Skeletal muscle satellite cell (primary cell): Measurements from ENCODE around the gene TSPAN9.

Experiments used
- H3K27me3 ChIP-seq: 2 replicates; pipeline ENCODE4 v1.7.0; 2013; ENCODE audit warnings: low read length; ENCODE audit not compliant: control insufficient read depth, insufficient read depth
- H3K36me3 ChIP-seq: 2 replicates; pipeline ENCODE4 v1.7.0; 2013; ENCODE audit warnings: mild to moderate bottlenecking, control low read depth, low read length; ENCODE audit not compliant: insufficient read depth
- H3K4me1 ChIP-seq: 2 replicates; pipeline ENCODE4 v1.7.0; 2013; ENCODE audit warnings: low read length; ENCODE audit not compliant: control insufficient read depth, insufficient read depth
- H3K4me2 ChIP-seq: 2 replicates; pipeline ENCODE4 v1.7.0; 2013; ENCODE audit warnings: mild to moderate bottlenecking, low read length
- H3K4me3 ChIP-seq: 2 replicates; pipeline ENCODE4 v1.7.0; 2013; ENCODE audit warnings: low read length
- H3K9ac ChIP-seq: 2 replicates; pipeline ENCODE4 v1.7.0; 2013; ENCODE audit warnings: mild to moderate bottlenecking, low read depth, low read length, moderate library complexity
- H3K9me3 ChIP-seq: replicated peaks from 2 replicates; pipeline ENCODE4 v1.7.0; 2013; ENCODE audit warnings: mild to moderate bottlenecking, control low read depth, low read length

TSPAN9 gene

GRCh38 chr12:3223601-3224529 is 146.7 kb downstream of the TSPAN9 start:
- Histone ChIP-seq H3K27me3 (no peaks in the 10 kb centered on the region), H3K4me1 (peaks cover 23% of the 10 kb centered on the region), H3K4me2 (no peak overlapping the region), H3K9ac (no peak overlapping the region), H3K4me3 (no peak overlapping the region), H3K9me3 (no peaks in the 10 kb centered on the region), H3K36me3 (no peaks in the 10 kb centered on the region)

GRCh38 chr12:3224530-3224903 is 147.3 kb downstream of the TSPAN9 start:
- Histone ChIP-seq H3K9me3 (no peaks in the 10 kb centered on the region), H3K4me2 (no peak overlapping the region), H3K4me3 (no peak overlapping the region), H3K36me3 (no peaks in the 10 kb centered on the region), H3K4me1 (peaks cover 17% of the 10 kb centered on the region), H3K9ac (no peak overlapping the region), H3K27me3 (no peaks in the 10 kb centered on the region)

GRCh38 chr12:3225154-3225795 is 148.1 kb downstream of the TSPAN9 start:
- peaks cover 17% of the 10 kb centered on the region for H3K4me1 ChIP-seq
- H3K9ac ChIP-seq: peak overlapping the region; percentile 21
- no peaks in the 10 kb centered on the region for H3K9me3 ChIP-seq
- no peaks in the 10 kb centered on the region for H3K36me3 ChIP-seq
- H3K4me2 ChIP-seq: peak overlapping the region; percentile 42
- H3K4me3 ChIP-seq: no peak overlapping the region
- no peaks in the 10 kb centered on the region for H3K27me3 ChIP-seq

GRCh38 chr12:3225796-3226180 is 148.6 kb downstream of the TSPAN9 start:
- no peak overlapping the region for H3K4me3 ChIP-seq
- peaks cover 21% of the 10 kb centered on the region for H3K4me1 ChIP-seq
- peak overlapping the region; percentile 42 for H3K4me2 ChIP-seq
- H3K9ac ChIP-seq: peak overlapping the region; percentile 21
- no peaks in the 10 kb centered on the region for H3K36me3 ChIP-seq
- no peaks in the 10 kb centered on the region for H3K9me3 ChIP-seq
- H3K27me3 ChIP-seq: no peaks in the 10 kb centered on the region

- no peak overlapping the region for H3K4me3 ChIP-seq
- no peak overlapping the region for H3K9ac ChIP-seq
- no peaks in the 10 kb centered on the region for H3K9me3 ChIP-seq
- H3K4me1 ChIP-seq: peaks cover 25% of the 10 kb centered on the region
- no peaks in the 10 kb centered on the region for H3K27me3 ChIP-seq
- H3K36me3 ChIP-seq: no peaks in the 10 kb centered on the region
- H3K4me2 ChIP-seq: no peak overlapping the region
Observed at GRCh38 chr12:3226264-3226663, 149.1 kb downstream of the TSPAN9 start.

GRCh38 chr12:3227076-3227975 is 150.1 kb downstream of the TSPAN9 start:
- Histone ChIP-seq H3K36me3 (no peaks in the 10 kb centered on the region), H3K4me3 (no peak overlapping the region), H3K27me3 (peaks cover 3% of the 10 kb centered on the region), H3K9me3 (no peaks in the 10 kb centered on the region), H3K4me1 (peaks cover 32% of the 10 kb centered on the region), H3K9ac (no peak overlapping the region), H3K4me2 (no peak overlapping the region)

GRCh38 chr12:3228552-3228951 is 151.4 kb downstream of the TSPAN9 start:
- Histone ChIP-seq H3K36me3 (no peaks in the 10 kb centered on the region), H3K27me3 (peaks cover 14% of the 10 kb centered on the region), H3K4me1 (peaks cover 32% of the 10 kb centered on the region)

GRCh38 chr12:3229577-3229976 is 152.4 kb downstream of the TSPAN9 start:
- Histone ChIP-seq H3K9me3 (no peaks in the 10 kb centered on the region), H3K4me3 (no peak overlapping the region), H3K4me1 (peaks cover 31% of the 10 kb centered on the region), H3K36me3 (no peaks in the 10 kb centered on the region), H3K27me3 (peaks cover 20% of the 10 kb centered on the region), H3K4me2 (no peak overlapping the region), H3K9ac (no peak overlapping the region)

More at GRCh38 chr12:3228552-3228951, 151.4 kb downstream of the TSPAN9 start:
- H3K9me3 ChIP-seq: no peaks in the 10 kb centered on the region
- no peak overlapping the region for H3K9ac ChIP-seq
- no peak overlapping the region for H3K4me3 ChIP-seq
- H3K4me2 ChIP-seq: no peak overlapping the region

GRCh38 chr12:3230758-3231375 is 153.7 kb downstream of the TSPAN9 start:
- no peak overlapping the region for H3K4me3 ChIP-seq
- peak overlapping the region; percentile 58 for H3K4me2 ChIP-seq
- H3K36me3 ChIP-seq: no peaks in the 10 kb centered on the region
- peaks cover 20% of the 10 kb centered on the region for H3K27me3 ChIP-seq
- H3K9me3 ChIP-seq: no peaks in the 10 kb centered on the region
- no peak overlapping the region for H3K9ac ChIP-seq
- peaks cover 18% of the 10 kb centered on the region for H3K4me1 ChIP-seq

GRCh38 chr12:3231399-3231876 is 154.3 kb downstream of the TSPAN9 start:
- peaks cover 20% of the 10 kb centered on the region for H3K27me3 ChIP-seq
- peaks cover 15% of the 10 kb centered on the region for H3K4me1 ChIP-seq
- no peaks in the 10 kb centered on the region for H3K9me3 ChIP-seq
- H3K9ac ChIP-seq: no peak overlapping the region
- peak overlapping the region; percentile 58 for H3K4me2 ChIP-seq
- no peaks in the 10 kb centered on the region for H3K36me3 ChIP-seq
- H3K4me3 ChIP-seq: no peak overlapping the region

GRCh38 chr12:3233797-3234196 is 156.6 kb downstream of the TSPAN9 start:
- peaks cover 29% of the 10 kb centered on the region for H3K27me3 ChIP-seq

More at GRCh38 chr12:3233797-3234196, 156.6 kb downstream of the TSPAN9 start:
- H3K36me3 ChIP-seq: no peaks in the 10 kb centered on the region
- H3K4me2 ChIP-seq: no peak overlapping the region
- H3K9me3 ChIP-seq: no peaks in the 10 kb centered on the region
- no peak overlapping the region for H3K9ac ChIP-seq
- no peak overlapping the region for H3K4me3 ChIP-seq
- H3K4me1 ChIP-seq: peaks cover 21% of the 10 kb centered on the region
